SU-DHL-6 (cell line): Measurements from ENCODE around the gene NFE2.

Source experiments
- CTCF ChIP-seq: fragments of 200-600 bp; sonication (generic); IDR thresholded peaks from one replicate; pipeline ENCODE4 v1.5.1; 2017; ENCODE audit warnings: antibody characterized with exemption, mild to moderate bottlenecking, low read length, moderate library complexity; ENCODE audit not compliant: insufficient read depth, poor library complexity, severe bottlenecking
- EZH2phosphoT487 ChIP-seq: fragments of 200-600 bp; sonication (generic), shearing (Covaris generic); conservative IDR thresholded peaks from 2 replicates; pipeline ENCODE4 v1.6.1; 2018; ENCODE audit warnings: mild to moderate bottlenecking, antibody characterized with exemption, low read length, moderate library complexity, mixed read lengths

GRCh38 chr12:54311051-54311450 is 10.2 kb upstream of the NFE2 start:
- TF ChIP-seq CTCF: no peak
- TF ChIP-seq EZH2phosphoT487: no peak
